Neutrophil (primary cell): ENCODE measurements around the gene ADAMTS2.

Experiments
- H3K27ac ChIP-seq: fragments of 200-600 bp; sonication (generic); 2 replicates; pipeline ENCODE4 v1.5.1; 2016; ENCODE audit warnings: mild to moderate bottlenecking, moderate library complexity
- H3K27me3 ChIP-seq: fragments of 200-600 bp; sonication (generic); 2 replicates; pipeline ENCODE4 v1.6.0; 2016; ENCODE audit warnings: mild to moderate bottlenecking
- H3K36me3 ChIP-seq: fragments of 200-600 bp; sonication (generic); 2 replicates; pipeline ENCODE4 v1.5.1; 2017
- H3K4me1 ChIP-seq, 2 experiments: fragments of 200-600 bp in 1 of 2; sonication (generic) in 1 of 2; 1 replicate in 1 of 2; 2 replicates in 1 of 2; pipeline versions ENCODE4 v1.5.1 to v1.6.1; 2013 to 2016; ENCODE audit warnings: low read depth in 1 of 2, low read length in 1 of 2, mild to moderate bottlenecking in 1 of 2, moderate library complexity in 1 of 2; ENCODE audit not compliant: control insufficient read depth in 1 of 2, insufficient read depth in 1 of 2
- H3K4me3 ChIP-seq, 2 experiments: fragments of 200-600 bp in 1 of 2; sonication (generic) in 1 of 2; 1 replicate in 1 of 2; 2 replicates in 1 of 2; pipeline ENCODE4 v1.5.1; 2013 to 2016; ENCODE audit warnings: low read depth in 1 of 2, low read length in 1 of 2, mild to moderate bottlenecking in 1 of 2, moderate library complexity in 1 of 2
- H3K9me3 ChIP-seq: fragments of 200-600 bp; sonication (generic); 2 replicates; pipeline ENCODE4 v1.5.1; 2016
- TF ChIP-seq, protein P1 (sequence below): fragments of 200-600 bp; sonication (generic); IDR thresholded peaks from 2 replicates; pipeline ENCODE4 v1.5.1; 2016; ENCODE audit warnings: antibody characterized with exemption

The ADAMTS2 gene

DNA sequence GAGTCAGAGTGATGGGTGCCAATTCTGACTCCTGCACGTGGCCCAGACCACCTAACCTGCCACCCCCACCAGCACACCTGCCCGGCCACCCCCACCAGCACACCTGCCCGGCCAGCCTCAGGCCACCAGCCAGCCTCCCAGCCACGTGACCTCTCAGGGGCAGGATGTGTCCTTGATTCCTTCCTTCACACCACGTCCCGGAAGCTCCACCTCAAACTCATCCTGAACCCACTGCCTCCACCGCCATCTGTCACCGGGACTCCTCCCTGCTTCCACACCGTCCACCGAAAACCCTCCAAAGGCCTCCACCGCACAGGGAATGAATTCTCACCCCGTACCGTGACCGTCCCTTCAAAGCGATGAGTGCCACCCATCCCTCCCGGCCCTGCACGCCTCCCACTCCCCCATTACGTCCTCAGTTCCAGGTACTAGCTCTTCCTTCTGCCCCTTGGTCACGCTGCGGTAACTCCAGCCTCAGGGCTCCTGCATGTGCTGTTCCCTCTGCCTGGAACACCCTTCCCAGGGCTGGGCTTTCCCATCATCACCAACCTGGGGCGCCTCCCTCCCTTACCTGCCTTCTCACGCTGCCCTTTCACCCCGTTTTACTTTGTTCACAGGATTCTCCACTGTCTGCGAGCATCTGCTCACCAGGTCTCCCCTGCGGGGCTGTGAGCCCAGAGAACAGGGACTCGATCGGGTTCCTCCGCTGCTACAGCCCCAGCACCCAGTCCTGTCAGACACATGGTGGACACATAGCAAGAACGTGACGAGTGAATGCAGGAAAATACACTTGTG lies 82.9 kb downstream of the ADAMTS2 start:
- H3K4me1 ChIP-seq, result no peaks in the 10 kb centered on the region
- H3K27me3 ChIP-seq, result peaks cover 18% of the 10 kb centered on the region
- no peak overlapping the region for H3K4me3 ChIP-seq
- TF ChIP-seq, protein P1, sequence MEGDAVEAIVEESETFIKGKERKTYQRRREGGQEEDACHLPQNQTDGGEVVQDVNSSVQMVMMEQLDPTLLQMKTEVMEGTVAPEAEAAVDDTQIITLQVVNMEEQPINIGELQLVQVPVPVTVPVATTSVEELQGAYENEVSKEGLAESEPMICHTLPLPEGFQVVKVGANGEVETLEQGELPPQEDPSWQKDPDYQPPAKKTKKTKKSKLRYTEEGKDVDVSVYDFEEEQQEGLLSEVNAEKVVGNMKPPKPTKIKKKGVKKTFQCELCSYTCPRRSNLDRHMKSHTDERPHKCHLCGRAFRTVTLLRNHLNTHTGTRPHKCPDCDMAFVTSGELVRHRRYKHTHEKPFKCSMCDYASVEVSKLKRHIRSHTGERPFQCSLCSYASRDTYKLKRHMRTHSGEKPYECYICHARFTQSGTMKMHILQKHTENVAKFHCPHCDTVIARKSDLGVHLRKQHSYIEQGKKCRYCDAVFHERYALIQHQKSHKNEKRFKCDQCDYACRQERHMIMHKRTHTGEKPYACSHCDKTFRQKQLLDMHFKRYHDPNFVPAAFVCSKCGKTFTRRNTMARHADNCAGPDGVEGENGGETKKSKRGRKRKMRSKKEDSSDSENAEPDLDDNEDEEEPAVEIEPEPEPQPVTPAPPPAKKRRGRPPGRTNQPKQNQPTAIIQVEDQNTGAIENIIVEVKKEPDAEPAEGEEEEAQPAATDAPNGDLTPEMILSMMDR, result no peak
- no peaks in the 10 kb centered on the region for H3K36me3 ChIP-seq
- H3K27ac ChIP-seq, result no peak overlapping the region
- no peaks in the 10 kb centered on the region for H3K9me3 ChIP-seq

DNA sequence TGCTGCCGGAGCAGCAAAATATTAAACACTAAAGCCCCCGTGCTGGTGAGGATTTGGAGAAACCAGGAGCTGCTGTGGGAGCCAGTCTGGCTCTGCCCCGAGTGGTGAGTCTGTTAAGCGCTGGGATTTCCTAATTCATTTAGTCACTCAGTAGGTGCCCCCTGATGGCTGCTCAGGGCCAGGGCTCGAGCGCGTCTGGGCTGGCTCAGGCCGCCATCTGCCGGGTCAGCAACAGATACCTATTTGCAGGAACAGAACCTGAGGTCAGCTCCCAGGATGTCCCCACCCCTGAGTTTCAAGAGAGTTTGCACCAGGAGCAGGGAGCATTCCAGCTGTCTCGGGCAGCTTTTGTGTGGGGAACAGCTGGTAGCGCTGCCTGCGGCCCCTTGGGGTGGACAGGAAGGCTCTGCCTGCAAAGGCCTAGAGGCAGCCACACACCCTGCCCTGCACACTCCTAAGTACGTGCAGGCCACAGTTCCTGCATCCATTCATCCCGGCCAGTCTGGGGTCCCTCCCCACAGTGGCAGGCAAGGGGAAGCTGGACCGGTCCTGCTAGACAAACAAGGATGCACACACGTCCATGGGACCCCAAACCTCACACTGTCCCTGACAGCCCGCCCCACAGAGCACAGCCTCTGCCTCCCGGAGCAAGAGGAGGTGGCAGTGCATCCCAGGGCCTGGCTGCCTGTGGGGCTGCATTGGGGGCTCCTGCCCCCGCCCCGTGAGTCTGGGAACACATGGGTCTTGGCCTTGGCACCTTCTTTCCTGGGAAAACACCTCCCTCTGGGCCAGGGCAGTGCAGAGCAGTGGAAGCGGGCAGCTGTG lies 83.7 kb downstream of the ADAMTS2 start:
- Histone ChIP-seq H3K27me3 (peaks cover 17% of the 10 kb centered on the region), H3K36me3 (no peaks in the 10 kb centered on the region), H3K4me1 (no peaks in the 10 kb centered on the region), H3K9me3 (no peaks in the 10 kb centered on the region), H3K27ac (no peak overlapping the region), H3K4me3 (no peak overlapping the region)
- TF ChIP-seq, protein P1, result no peak

DNA sequence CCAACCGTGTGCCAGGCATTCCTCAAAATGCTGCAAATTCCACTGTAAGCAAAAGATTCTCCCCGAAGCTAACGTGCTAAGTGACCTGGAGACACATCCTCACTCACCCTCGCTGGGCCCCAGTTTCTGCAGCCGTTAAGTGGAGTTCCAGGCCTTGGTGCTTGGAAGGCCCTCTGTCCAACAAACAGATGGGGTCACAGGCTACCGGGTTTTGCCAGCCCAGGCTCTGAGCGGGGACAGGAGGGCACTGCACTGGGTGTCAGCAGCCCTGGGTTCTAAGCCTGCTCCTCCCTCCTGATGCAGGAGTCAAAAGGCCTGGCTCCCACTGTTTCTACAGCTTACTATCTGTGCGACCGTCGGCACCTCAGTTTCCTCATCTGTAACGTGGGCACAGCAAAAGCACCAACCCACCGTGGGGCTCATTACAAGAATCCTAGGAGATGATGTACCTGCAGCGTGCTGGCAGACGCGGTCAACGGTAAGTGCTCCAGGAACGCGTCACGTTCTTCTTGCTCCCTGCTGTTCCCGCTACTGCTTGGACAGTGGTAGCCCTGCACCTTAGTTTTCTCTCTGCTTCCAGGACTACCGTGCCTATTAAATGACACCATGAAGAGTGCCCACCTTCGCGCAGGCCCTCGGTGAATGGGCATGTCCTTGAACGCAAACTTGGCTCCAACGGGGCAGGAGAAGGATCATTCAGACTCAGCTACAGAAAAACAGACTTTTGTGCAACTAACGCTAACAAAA lies 84.8 kb downstream of the ADAMTS2 start:
- Histone ChIP-seq H3K27ac (no peak overlapping the region), H3K27me3 (peaks cover 7% of the 10 kb centered on the region), H3K4me3 (no peak overlapping the region), H3K36me3 (no peaks in the 10 kb centered on the region), H3K9me3 (no peaks in the 10 kb centered on the region), H3K4me1 (no peaks in the 10 kb centered on the region)
- TF ChIP-seq, protein P1, result no peak

DNA sequence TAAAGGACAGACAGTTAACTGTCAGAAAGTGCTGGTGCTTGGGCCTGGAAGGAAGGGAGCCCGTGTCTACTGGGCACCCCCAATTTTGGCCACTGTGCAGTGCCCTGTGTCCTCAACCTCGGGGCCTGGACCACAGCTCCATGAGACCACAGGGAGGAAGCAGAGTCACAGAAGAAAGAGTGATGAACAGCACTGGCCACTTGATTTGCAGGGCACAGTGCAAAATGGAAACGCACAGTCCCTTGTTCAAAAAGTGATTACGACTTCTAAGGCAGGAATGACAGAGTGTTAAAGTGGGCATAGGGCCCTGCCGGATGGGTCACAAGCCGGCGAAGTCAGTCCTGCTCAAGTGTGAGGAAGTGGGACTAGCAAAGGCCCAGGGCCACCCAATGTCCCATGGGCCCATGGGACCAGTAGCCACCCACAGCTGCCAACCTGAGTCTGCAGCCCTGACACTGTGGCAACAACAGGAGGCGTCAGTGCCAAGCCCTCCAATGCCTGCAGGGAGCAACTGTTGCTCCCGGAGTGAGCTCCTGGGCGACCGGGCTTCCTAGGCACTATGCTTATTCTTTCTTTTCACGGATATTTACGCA lies 85.4 kb downstream of the ADAMTS2 start:
- Histone ChIP-seq H3K9me3 (no peaks in the 10 kb centered on the region), H3K27me3 (peaks cover under 1% of the 10 kb centered on the region), H3K4me1 (no peaks in the 10 kb centered on the region), H3K4me3 (no peak overlapping the region), H3K27ac (no peak overlapping the region), H3K36me3 (no peaks in the 10 kb centered on the region)
- TF ChIP-seq, protein P1, result no peak
